HG03575 (cell line): ENCODE data around the gene CES4A.
"Not testable (repeated sequence)": the region's sequence is repeated elsewhere in the genome, so short reads cannot be mapped to it uniquely, and the experiment has no call there.

Experiments used
- ATAC-seq: cut with Tn5 transposase; IDR thresholded peaks from one replicate; pipeline ENCODE4 v1.9.1; 2021; ENCODE audit not compliant: unreplicated experiment, insufficient number of reproducible peaks, low FRiP score; ENCODE audit errors: extremely low read depth

Gene CES4A

DNA sequence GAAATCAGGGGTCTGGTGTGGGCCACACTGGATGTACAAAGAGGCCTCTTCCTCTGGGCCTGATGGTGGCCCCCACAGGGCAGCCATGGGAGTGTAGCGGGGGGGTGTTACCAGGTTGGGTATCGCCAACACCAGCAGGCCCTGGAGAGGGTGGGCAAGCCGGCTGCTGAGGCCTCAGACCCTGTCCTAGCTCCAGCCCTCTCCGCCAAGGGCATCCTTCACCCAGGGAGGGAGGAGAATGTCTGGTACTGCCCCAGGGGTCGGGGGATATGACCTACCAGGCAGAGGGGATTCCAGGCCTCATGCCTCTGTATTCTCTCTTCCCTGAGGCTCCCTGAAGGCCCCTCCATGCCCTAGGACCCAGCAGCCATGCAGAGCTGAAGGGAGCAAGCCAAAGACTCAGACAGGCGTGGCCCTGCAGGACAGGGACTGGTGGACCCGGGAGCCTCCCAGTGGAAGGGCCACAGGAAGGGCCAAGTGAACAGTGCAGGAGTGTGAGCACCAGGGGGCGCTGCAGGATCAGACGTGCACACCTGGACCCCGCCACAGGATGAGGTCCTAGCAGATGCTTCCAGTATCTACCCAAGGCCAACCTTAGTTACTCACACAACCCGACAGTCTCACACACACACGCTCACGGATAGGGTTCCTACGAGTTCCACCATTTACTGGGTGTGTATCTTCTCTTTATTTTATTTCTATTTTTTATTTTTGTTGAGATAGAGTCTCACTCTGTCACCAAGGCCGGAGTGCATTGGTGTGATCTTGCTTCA is 10.9 kb upstream of the CES4A start:
- no peak for ATAC-seq

DNA sequence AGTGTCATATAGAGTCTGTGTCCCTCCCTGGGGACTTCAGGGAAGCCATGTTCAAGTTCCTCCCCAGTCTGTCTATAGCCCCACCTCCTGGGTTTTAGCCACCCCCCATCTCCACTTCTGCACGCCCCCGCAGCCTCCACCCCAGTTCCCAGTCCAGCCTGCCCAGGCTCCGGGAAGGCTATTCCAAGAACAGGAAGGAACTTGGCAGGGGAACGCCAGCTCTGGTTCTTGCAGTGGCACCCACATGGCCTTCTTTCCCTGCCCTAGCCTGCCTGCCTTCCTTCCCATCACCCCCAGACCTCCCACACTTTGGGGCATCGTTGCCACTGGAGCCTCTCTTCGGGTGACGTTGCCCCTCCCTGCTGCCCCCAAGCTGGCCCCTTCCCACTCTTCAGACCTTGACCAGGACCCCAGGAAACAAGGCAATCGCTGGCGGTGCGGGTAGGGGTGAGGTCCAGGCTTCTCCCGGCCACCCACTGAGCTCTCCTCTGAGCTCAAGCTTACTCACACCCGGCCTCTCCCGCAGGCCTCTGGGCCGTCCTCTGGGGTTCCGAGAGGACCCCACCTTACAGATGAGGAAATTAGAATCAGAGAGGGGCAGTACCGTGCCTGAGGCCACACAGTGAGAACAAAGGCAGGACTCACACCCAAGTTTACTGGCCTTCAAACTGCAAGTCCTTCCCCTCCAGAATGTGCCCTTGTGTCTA is 9.2 kb upstream of the CES4A start:
- ATAC-seq: no peak

DNA sequence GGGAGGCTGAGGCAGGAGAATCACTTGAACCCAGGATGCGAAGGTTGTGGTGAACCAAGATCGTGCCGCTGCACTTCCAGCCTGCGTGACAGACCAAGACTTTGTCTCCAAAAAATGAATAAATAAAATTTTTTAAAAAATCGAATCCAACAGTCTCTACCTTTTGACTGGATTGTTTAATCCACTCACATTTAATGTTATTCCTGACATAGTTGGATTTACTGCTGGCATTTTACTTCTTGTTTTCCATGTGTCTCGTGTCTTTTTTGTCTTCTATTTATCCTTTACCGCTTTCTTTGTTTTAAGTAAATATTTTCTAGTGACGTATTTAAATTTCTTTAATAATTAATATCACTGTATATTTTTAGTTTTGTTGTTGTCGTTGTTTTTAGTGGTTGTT is 5.4 kb upstream of the CES4A start:
- no peak for ATAC-seq

DNA sequence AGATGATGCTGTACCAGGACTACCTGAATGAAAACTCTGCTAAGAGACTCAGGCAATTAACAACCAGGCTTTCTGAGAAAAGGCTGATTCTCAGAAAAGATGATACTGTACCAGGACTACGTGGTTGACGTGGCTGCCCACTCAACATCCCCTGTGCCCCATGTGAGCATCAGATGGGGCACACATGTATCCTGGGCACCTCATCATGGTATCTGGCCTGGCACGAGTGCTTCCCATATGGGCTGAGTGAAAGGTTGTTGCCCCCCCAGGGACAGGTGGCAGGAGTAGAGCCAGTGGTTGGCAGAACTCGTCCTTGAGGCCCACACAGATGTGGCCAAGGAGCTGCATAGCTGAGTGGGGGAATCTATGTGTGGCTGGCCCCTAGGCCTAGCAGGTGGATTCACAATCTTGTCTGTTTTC is 3.5 kb upstream of the CES4A start:
- ATAC-seq: no peak

DNA sequence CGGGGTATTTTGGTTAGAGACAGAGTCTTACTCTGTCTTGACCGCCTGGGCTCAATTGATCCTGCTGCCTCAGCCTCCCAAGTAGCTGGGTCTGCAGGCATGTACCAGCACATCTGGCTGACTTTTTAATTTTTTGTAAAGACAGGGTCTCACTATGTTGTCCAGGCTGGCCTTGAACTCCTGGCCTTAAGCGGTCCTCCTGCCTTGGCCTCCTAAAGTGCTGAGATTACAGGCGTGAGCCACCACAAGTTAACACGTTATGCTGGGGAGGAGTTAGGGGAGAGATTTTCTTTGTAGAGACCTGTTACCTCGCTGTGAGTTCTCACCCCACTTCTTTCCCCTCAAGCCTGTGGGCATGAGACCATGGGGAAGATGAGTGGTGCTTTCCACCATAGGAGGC is 1.8 kb upstream of the CES4A start:
- no peak for ATAC-seq

DNA sequence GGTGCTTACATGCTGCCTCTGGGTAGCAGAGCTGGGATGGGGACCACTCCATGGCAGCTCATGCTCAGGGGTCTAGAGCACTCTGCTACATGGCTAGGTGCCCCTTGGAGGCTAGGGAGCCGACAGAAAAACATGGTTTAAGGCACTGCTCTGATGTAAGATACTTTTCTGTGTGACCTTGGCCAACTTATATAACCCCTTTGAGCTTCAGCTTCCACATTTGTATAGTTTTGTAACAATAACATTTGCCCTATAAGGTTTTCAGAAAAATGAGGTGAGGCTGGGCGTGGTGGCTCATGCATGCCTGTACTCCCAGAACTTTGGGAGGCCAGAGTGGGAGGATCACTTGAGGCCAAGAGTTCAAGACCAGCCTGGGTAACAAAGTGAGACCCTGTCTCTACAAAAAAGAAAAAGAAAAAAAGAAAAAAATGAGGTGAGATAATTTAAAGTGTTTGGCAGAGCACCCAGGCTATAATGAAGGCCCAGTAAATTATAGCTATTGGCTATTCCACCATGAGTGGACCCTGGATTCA is 3.2 kb downstream of the CES4A start:
- ATAC-seq: no peak

DNA sequence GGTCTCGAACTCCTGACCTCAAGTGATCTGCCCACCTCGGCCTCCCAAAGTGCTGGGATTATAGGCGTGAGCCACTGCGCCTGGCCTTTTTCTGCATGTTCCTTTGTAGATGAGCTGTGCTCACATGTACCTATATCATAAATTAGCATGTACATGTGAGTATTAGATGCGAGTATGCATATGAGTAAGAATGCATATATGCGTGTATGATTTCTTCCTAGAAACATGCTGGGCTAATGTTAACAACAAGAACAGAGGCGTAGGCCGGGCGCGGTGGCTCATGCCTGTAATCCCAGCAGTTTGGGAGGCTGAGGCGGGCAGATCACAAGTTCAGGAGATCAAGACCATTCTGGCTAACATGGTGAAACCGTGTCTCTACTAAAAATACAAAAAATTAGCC is 5.2 kb downstream of the CES4A start:
- ATAC-seq: not testable (repeated sequence)

DNA sequence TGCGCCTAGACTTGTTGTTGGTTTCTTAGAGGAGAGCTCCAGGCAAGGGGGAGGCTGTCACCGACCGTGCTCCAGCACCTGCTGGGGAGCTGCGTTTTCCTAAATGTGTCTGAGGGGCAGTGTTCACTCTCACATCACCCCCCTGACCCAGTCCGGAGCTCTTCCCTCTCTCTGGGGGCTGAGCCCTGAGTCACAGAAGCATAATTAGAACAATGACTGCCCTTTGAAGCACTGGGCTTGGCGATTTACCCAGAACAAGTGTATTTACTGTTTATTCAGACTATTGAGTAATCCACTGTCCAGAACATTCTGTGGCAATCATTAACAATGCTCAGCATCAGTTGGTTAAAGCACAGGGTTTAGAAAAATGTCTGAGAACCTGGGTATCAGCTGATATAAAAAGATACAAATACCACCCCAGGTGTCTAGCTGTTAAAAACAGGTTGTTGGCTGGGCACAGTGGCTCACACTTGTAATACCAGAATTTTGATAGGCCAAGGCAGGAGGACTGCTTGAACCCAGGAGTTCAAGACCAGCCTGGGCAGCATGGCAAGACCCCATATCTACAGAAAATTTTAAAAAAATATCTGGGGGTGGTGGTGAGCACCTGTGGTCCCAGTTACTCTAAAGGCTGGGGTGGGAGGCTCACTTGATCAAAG is 8.1 kb downstream of the CES4A start:
- ATAC-seq: no peak

DNA sequence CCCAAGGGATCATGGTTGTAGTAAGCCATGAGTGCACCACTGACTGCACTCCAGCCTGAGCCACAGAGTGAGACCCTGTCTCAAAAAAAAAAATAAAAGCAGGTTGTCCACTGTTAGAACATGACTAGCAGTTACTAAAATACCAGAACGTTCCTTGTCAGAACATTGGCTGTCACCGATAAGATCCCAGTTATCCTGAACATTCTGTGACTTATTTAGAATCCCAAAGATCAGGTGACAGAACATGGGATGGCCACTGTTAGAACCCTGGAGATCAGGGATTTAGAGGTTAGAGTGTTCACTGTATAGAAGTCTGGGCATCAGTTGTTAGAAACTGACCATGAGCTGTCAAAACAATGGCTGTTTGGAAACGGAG is 8.6 kb downstream of the CES4A start:
- no peak for ATAC-seq

DNA sequence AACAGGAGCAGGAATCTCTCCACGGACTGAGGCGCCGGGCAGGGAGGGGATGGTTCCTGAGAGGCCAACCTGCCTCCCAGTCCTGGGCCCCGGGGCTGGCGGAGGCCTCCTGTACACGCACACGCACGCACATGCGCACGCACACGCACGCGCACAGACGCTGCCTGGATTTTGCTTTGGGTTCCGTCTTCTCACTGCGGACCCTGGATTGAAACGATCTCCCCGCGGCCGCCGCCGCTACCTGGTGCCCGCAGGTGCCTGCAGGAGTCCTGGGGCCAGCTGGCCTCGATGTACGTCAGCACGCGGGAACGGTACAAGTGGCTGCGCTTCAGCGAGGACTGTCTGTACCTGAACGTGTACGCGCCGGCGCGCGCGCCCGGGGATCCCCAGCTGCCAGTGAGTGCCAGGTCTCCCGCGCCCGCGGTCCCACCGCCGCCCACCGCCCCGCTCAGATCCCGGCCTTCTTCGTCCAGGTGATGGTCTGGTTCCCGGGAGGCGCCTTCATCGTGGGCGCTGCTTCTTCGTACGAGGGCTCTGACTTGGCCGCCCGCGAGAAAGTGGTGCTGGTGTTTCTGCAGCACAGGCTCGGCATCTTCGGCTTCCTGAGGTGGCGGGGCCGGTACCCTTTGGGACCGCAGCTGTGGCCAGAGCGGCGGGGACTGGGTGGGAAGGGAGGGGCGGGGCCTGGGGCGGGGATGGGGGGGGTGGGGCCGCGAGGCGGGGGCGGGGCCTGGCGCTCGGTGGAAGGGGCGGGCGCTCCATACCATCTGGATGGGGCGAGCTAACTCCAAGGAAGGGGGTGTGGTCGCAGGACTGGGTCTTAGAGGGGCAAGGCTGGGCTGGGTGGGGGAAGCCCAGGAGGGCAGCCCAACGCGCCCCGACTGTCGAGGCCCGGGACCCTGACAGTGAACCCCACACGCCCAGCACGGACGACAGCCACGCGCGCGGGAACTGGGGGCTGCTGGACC is 12.3 kb downstream of the CES4A start:
- ATAC-seq: no peak

DNA sequence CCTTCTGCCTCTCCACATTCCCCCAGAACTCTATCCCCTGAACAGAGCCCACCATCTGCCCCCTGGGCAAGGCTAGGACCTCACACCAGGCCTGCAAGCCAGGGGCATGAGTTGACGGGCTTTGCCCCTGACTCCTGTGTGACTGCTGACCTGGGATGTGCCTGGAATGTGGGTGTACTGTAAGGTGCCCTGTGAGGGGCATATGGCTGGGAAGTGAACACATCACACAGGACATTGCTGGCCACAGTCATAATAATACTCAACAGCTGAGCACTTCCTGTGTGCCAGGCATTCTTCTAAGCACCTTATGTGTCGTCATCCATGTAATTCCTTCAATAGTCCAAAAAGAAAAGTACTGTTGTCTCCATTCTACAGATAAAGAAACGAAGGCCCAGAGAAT is 13.3 kb downstream of the CES4A start:
- ATAC-seq: no peak

DNA sequence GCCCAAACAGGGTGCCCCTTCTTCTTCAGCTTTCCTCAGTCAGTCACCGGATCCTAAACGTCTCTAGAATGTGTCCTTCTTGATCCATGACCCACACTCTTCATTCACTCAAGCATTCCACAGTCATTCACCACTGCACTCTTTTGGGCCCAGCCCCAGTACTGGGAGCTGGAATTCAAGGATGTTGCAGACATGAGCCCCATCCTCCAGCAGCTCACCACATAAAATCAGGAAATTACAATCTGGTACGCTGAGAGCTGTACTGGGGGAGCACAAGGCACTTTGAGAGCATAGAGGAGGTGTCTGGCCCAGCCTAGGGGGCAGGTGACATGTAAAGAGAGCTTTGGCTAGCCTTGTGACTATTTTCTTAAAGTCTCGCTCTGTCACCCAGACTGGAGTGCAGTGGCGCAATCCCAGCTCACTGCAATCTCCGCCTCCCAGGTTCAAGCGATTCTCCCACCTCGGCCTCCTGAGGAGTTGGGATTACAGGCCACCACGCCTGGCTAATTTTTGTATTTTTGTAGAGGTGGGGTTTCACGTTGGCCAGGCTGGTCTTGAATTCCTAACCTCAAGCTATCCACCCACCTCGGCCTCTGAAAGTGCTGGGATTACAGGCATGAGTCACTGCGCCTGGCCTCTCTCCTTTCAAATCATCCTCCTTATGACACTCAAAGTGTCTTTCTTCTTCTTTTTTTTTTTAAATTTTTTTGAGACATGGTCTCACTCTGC is 18.7 kb downstream of the CES4A start:
- ATAC-seq: no peak

DNA sequence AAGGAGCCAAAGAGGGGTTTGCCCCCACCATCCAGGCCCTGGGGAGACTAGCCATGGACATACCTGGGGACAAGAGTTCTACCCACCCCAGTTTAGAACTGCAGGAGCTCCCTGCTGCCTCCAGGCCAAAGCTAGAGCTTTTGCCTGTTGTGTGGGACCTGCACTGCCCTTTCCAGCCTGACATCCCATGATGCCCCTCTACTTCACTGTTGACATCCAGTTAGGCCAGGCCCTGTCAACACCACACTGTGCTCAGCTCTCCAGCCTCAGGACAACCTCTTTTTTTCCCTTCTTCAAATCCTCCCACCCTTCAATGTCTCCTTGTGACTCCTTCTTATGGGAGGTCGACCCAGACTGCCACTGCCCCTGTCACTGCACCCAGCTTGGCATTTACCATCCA is 20.8 kb downstream of the CES4A start:
- no peak for ATAC-seq

DNA sequence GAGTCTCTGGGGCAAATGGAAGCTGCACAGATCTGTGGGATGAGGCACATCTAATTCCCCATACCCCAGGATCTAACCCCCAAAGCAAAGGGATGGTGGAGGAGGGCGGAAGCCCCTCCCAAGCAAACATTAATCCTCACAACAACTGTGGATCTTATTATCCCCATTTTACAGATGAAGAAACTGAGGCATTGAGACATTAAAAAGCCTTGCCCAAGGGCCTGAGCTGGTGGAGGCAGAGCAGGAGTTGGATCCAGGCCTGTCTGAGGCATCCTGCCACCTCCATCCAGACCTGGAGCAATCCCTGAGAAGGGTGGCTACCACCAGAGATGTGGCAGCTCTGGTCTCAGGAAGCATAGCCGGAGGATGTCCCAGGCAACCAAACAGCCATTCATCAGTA is 22.9 kb downstream of the CES4A start:
- no peak for ATAC-seq

DNA sequence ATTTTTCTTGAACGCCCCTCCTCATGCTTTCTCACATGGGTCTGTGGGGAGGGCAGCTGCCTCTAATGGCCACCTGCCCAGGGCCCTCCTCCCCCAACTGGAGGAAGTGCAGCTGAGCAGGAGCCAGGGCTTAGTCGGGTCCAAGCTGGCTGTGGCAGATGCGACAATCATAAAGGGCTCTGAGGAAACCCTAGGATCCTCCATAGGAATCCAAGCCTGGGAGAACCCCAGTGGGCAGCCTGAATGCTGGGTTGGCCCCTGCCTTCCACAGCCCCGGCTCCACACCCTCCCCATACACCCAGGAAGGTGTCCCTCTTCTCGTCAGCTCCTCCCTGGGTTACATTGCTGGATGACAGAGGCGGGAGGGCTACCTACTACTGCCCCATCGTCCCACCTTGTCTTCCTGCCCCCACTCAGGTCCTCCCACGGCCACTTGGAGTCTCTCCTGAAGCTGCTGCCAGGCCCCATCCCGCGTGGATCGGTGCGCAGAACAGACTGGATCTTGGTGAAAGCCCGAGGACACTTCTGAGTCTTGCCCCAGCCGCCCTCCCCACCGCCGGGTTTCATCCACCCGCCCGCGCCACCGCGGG is 24.9 kb downstream of the CES4A start:
- ATAC-seq: no peak

DNA sequence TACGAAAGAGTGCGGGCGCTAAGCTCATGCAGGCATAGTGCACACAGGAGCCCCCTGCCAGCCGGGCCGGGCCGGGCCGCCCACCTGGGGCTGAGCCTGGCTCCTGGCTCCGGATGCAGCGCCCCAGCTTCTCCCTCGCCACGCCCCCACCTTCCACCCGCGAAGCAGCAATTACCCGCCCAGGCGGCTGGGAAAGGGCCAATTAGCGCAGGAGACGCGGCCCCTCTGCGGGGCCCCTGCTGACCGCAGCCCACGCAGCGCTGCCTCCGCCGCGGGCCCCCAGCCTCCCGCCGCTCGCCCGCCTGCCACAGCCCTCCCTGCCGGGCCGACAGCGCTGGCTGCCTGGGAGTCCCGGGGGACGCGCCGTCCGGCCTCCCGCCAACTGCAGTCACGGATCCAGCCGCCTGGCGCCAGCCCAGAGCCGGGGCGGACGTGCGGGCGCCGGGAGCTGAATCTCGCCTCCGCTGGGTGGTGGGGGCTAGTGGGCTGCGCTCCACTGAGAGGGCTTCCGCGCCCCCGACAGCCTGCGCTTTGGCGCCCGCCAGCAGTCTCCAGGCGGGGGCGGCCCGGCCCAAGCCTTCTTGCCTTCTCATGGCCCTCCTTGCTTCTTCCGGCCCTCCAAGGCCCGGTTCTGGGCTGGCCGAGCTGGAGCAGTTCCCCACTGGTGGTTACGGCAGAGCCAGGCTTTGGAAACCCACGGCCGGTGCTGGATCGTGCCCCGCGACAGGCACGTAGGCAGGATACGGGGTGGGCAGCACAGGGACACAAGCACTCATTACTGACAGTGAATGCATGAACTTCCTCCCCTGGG is 25.6 kb downstream of the CES4A start:
- ATAC-seq: no peak

DNA sequence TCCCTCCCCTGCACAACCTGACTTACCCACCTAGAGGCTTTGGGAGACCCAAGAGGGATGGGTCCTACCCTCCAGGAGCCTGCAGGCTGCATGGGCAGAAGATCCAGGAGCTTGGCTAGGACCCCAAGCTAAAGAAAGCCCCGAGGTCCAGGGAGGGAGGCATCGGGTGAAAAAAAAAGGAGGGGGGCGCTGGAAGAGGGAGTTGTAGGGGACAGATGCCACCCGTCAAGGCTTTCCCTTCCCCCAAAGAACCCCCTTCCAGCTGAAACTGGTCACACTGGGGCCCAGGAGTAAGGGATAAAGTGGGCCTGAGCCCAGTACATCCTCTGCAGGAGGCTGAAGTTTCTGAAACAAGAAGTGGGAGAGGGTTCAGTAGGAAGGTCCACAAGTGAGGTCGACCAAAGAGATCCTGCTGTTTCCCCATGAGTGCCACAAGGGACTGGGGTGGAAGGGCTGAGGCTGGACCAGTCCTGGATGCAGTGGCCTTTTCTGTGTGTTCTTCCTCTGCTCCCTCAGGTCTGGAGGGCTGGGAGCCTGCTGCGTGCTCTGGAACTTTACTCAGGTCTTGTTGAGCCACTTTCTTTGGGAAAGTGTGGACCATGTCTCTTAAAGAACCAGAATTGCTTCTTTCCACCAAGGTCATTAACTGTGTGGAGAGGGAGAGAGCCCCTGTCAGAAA is 26.4 kb downstream of the CES4A start:
- no peak for ATAC-seq
